Sigmoid colon (tissue), 4 donors: ENCODE data around the gene CD83.

Experiments
- CTCF ChIP-seq, 4 experiments: fragments of 450-650 bp in 3 of 4; fragments of 200-600 bp in 1 of 4; IDR thresholded peaks; one replicate each; pipeline ENCODE4 v1.5.1; 2016 to 2019; ENCODE audit warnings: antibody characterized with exemption in 4 of 4, mild to moderate bottlenecking in 3 of 4, moderate library complexity in 2 of 4
- EP300 ChIP-seq, 4 donors: sonication (generic); formaldehyde crosslinking; IDR thresholded peaks; one replicate each; pipeline ENCODE4 v1.6.1; 2017; ENCODE audit warnings: antibody characterized with exemption in 4 of 4
- POLR2AphosphoS5 ChIP-seq, 4 donors: sonication (generic); formaldehyde crosslinking; IDR thresholded peaks; one replicate each; pipeline ENCODE4 v1.6.1; 2017; ENCODE audit warnings: antibody characterized with exemption in 4 of 4

- TF ChIP-seq CTCF (IDR thresholded peaks at IDR 0.05), result no peak
- no peak for TF ChIP-seq POLR2AphosphoS5 (IDR thresholded peaks at IDR 0.05)
- no peak for TF ChIP-seq EP300 (IDR thresholded peaks at IDR 0.05)
Observed at GRCh38 chr6:14128012-14128411, 10.4 kb downstream of the CD83 start.
